ENCODE data around the gene VTI1A. TPM values are rescaled to one million over a fixed set of nuclear protein-coding genes. Genes with fewer than 3 reads are reported as not detected.

The VTI1A gene
- polyA plus RNA-seq, 1 donor from 2014 or later: 28.7 TPM

DNA sequence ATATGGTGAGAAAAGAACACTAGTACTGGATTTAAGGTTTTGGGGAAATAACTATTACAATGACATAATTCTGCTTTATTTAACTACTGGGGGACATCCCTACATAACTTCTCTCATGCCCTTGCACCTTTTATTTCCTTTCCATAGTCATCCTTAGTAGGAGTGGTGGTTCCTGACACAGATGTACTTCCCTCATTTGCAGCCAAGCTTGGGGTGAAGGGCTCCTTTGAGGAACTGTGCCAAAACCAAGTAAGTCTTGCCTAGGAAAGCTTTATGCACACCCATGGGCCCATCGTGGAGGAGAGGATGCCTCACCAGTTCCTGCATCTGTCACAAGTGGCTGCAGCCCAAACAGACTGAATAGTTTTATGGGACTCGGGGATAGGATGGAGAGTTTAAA, 20.9 kb upstream of the VTI1A start:
- no peak overlapping the region for H3K4me3 ChIP-seq (ENCODE audit: low read length)
- TF ChIP-seq, protein P1, sequence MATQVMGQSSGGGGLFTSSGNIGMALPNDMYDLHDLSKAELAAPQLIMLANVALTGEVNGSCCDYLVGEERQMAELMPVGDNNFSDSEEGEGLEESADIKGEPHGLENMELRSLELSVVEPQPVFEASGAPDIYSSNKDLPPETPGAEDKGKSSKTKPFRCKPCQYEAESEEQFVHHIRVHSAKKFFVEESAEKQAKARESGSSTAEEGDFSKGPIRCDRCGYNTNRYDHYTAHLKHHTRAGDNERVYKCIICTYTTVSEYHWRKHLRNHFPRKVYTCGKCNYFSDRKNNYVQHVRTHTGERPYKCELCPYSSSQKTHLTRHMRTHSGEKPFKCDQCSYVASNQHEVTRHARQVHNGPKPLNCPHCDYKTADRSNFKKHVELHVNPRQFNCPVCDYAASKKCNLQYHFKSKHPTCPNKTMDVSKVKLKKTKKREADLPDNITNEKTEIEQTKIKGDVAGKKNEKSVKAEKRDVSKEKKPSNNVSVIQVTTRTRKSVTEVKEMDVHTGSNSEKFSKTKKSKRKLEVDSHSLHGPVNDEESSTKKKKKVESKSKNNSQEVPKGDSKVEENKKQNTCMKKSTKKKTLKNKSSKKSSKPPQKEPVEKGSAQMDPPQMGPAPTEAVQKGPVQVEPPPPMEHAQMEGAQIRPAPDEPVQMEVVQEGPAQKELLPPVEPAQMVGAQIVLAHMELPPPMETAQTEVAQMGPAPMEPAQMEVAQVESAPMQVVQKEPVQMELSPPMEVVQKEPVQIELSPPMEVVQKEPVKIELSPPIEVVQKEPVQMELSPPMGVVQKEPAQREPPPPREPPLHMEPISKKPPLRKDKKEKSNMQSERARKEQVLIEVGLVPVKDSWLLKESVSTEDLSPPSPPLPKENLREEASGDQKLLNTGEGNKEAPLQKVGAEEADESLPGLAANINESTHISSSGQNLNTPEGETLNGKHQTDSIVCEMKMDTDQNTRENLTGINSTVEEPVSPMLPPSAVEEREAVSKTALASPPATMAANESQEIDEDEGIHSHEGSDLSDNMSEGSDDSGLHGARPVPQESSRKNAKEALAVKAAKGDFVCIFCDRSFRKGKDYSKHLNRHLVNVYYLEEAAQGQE (IDR thresholded peaks at IDR 0.05; ENCODE audit: borderline replicate concordance): no peak
- no peak for TF ChIP-seq EP300 (conservative IDR thresholded peaks at IDR 0.05; ENCODE audit: poor library complexity, severe bottlenecking)
- no peak for TF ChIP-seq TAF1 (IDR thresholded peaks at IDR 0.05; ENCODE audit: low read depth)
- TF ChIP-seq, protein P2, sequence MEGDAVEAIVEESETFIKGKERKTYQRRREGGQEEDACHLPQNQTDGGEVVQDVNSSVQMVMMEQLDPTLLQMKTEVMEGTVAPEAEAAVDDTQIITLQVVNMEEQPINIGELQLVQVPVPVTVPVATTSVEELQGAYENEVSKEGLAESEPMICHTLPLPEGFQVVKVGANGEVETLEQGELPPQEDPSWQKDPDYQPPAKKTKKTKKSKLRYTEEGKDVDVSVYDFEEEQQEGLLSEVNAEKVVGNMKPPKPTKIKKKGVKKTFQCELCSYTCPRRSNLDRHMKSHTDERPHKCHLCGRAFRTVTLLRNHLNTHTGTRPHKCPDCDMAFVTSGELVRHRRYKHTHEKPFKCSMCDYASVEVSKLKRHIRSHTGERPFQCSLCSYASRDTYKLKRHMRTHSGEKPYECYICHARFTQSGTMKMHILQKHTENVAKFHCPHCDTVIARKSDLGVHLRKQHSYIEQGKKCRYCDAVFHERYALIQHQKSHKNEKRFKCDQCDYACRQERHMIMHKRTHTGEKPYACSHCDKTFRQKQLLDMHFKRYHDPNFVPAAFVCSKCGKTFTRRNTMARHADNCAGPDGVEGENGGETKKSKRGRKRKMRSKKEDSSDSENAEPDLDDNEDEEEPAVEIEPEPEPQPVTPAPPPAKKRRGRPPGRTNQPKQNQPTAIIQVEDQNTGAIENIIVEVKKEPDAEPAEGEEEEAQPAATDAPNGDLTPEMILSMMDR (IDR thresholded peaks at IDR 0.05; ENCODE audit: poor library complexity, severe bottlenecking): no peak
- TF ChIP-seq EZH2 (IDR thresholded peaks at IDR 0.05; ENCODE audit: borderline replicate concordance, insufficient read depth, low read length, poor library complexity, severe bottlenecking): no peak
- no peak overlapping the region for H3K27ac ChIP-seq (ENCODE audit: low read length)
- H4K20me1 ChIP-seq (ENCODE audit: insufficient read depth): no peaks in the 10 kb centered on the region
- no peaks in the 10 kb centered on the region for H3K9me3 ChIP-seq (ENCODE audit: low read length)
- H3K36me3 ChIP-seq (ENCODE audit: insufficient read depth, low read length): no peaks in the 10 kb centered on the region
- no peak overlapping the region for H3K9ac ChIP-seq (ENCODE audit: low read length)
- H3K4me2 ChIP-seq (ENCODE audit: low read length): no peak overlapping the region
- no peaks in the 10 kb centered on the region for H3K79me2 ChIP-seq (replicated peaks; ENCODE audit: insufficient read depth, low read length)
- no peaks in the 10 kb centered on the region for H3K27me3 ChIP-seq (ENCODE audit: insufficient read depth, low read depth, low read length)
- no peaks in the 10 kb centered on the region for H3K9me2 ChIP-seq (ENCODE audit: insufficient read depth, low read length)
- H3F3A ChIP-seq (ENCODE audit: insufficient read depth, low read length, poor library complexity, severe bottlenecking): no peaks in the 10 kb centered on the region
- H2AFZ ChIP-seq (ENCODE audit: low read depth, low read length): no peak overlapping the region

DNA sequence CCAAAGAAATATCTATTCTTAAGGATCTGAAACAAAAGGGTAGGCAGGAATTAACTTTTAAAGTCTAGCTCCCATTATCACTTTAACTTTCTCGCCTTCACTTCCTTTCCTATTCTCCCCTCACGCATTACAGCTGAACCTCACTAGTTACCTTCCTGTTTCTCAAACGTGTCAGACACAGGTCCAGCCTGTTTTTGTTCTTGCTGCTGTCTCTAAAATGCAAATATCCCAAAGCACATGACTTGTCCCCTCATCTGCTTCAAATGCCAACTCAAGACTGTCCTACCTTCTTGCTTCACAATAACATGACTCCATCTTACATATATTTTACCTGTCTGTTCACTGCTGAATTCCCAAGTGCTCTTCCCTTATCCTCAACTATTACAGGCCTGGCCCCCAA, 17.9 kb upstream of the VTI1A start:
- Histone ChIP-seq H3K27me3 (ENCODE audit: insufficient read depth, low read depth, low read length) (no peaks in the 10 kb centered on the region), H3K4me3 (ENCODE audit: low read length) (no peak overlapping the region), H3K27ac (ENCODE audit: low read length) (no peak overlapping the region), H3K9me2 (ENCODE audit: insufficient read depth, low read length) (no peaks in the 10 kb centered on the region), H3K9ac (ENCODE audit: low read length) (no peak overlapping the region), H3K9me3 (ENCODE audit: low read length) (no peaks in the 10 kb centered on the region), H4K20me1 (ENCODE audit: insufficient read depth) (no peaks in the 10 kb centered on the region), H3F3A (ENCODE audit: insufficient read depth, low read length, poor library complexity, severe bottlenecking) (no peaks in the 10 kb centered on the region), H2AFZ (ENCODE audit: low read depth, low read length) (no peak overlapping the region), H3K79me2 (replicated peaks; ENCODE audit: insufficient read depth, low read length) (no peaks in the 10 kb centered on the region), H3K36me3 (ENCODE audit: insufficient read depth, low read length) (no peaks in the 10 kb centered on the region), H3K4me2 (ENCODE audit: low read length) (no peak overlapping the region)
- no peak for TF ChIP-seq TAF1 (IDR thresholded peaks at IDR 0.05; ENCODE audit: low read depth)
- no peak for TF ChIP-seq EZH2 (IDR thresholded peaks at IDR 0.05; ENCODE audit: borderline replicate concordance, insufficient read depth, low read length, poor library complexity, severe bottlenecking)
- TF ChIP-seq POLR2AphosphoS5 (IDR thresholded peaks at IDR 0.05): no peak
- TF ChIP-seq, protein P1 (IDR thresholded peaks at IDR 0.05; ENCODE audit: borderline replicate concordance): no peak
- TF ChIP-seq RAD21 (conservative IDR thresholded peaks at IDR 0.05): no peak
- TF ChIP-seq MXI1 (conservative IDR thresholded peaks at IDR 0.05; ENCODE audit: poor library complexity, severe bottlenecking): no peak
- TF ChIP-seq EP300 (conservative IDR thresholded peaks at IDR 0.05; ENCODE audit: poor library complexity, severe bottlenecking): no peak
- TF ChIP-seq, protein P2 (IDR thresholded peaks at IDR 0.05; ENCODE audit: poor library complexity, severe bottlenecking): no peak
- TF ChIP-seq SMC3 (conservative IDR thresholded peaks at IDR 0.05; ENCODE audit: poor library complexity): no peak
